A549 (cell line): Measurements from ENCODE around the gene SLC13A2. TPM values are rescaled to one million over a fixed set of nuclear protein-coding genes. Genes with fewer than 3 reads are reported as not detected.

Experiments used
- ATAC-seq, 2 experiments: fragments of 200-7000 bp in 1 of 2; fragments of >200 bp in 1 of 2; cut with Nextera tagmentation in 1 of 2; cut with Tn5 transposase in 1 of 2; 3 replicates each; pipeline versions ENCODE4 v1.8.0 to v1.9.1; 2018 to 2020; ENCODE audit warnings: mild to moderate bottlenecking in 1 of 2, moderate library complexity in 1 of 2
- CTCF ChIA-PET: fragments of 300-600 bp; sonication (Branson Sonifier 250); formaldehyde crosslinking; extraction: SDS; loops from one replicate; lab custom pipeline; 2021; ENCODE audit warnings: antibody characterized with exemption, inconsistent platforms; lab: Yijun Ruan, JAX
- POLR2A ChIA-PET: fragments of 350-600 bp; formaldehyde crosslinking; extraction: SDS; loops from one replicate; lab custom pipeline; 2021; ENCODE audit warnings: antibody characterized with exemption, inconsistent platforms; lab: Yijun Ruan, JAX
- DNase-seq, 2 experiments: peaks; one replicate each; pipeline versions ENCODE4 v3.0.0 to v3.0.0-alpha.2; 2011 to 2016; ENCODE audit warnings: low read depth in 1 of 2, low spot score in 1 of 2
- FAIRE-seq: peaks from 2 replicates; lab custom pipeline; 2011; peaks lifted over from hg19 to GRCh38; lab: Jason Lieb, UNC
- H3K27ac ChIP-seq, 2 experiments: fragments of >200 bp; sonication (Bioruptor Twin); formaldehyde crosslinking; 3 replicates each; pipeline ENCODE4 v1.5.1; 2016 to 2017
- H3K4me1 ChIP-seq: fragments of >200 bp; sonication (Bioruptor Twin); formaldehyde crosslinking; 3 replicates; pipeline ENCODE4 v1.6.1; 2016
- H3K4me2 ChIP-seq: fragments of >200 bp; sonication (Bioruptor Twin); formaldehyde crosslinking; 3 replicates; pipeline ENCODE4 v1.6.1; 2016
- H3K4me3 ChIP-seq: fragments of >200 bp; sonication (Bioruptor Twin); formaldehyde crosslinking; 3 replicates; pipeline ENCODE4 v1.5.1; 2016
- H3K9me3 ChIP-seq: fragments of >200 bp; sonication (Bioruptor Twin); formaldehyde crosslinking; 3 replicates; pipeline ENCODE4 v1.6.1; 2016
- CBX2 ChIP-seq: fragments of 200-600 bp; sonication (generic); IDR thresholded peaks from 2 replicates; pipeline ENCODE4 v1.6.1; 2016; ENCODE audit warnings: low read depth, mild to moderate bottlenecking, borderline replicate concordance
- CBX8 ChIP-seq: fragments of 200-600 bp; sonication (generic); IDR thresholded peaks from 2 replicates; pipeline ENCODE4 v1.6.1; 2016
- CHD2 ChIP-seq: fragments of 150-350 bp; IDR thresholded peaks from 2 replicates; pipeline ENCODE4 v1.6.1; 2014; ENCODE audit warnings: low read length; ENCODE audit not compliant: partially characterized antibody
- ESRRA ChIP-seq: fragments of 150-350 bp; IDR thresholded peaks from 2 replicates; pipeline ENCODE4 v1.6.1; 2014; ENCODE audit warnings: mild to moderate bottlenecking, low read length, borderline replicate concordance
- FOSB ChIP-seq: fragments of 250-450 bp; sonication (Bioruptor Pico); IDR thresholded peaks from 2 replicates; pipeline ENCODE4 v1.5.0; 2020; ENCODE audit warnings: mild to moderate bottlenecking, moderate library complexity
- FOSL2 ChIP-seq, 2 experiments: fragments of 450-650 bp in 1 of 2; fragments of >200 bp in 1 of 2; sonication (Bioruptor Twin) in 1 of 2; formaldehyde crosslinking; IDR thresholded peaks; 2 replicates each; pipeline versions ENCODE4 v1.5.0 to v1.6.1; 2016 to 2020; ENCODE audit warnings: mild to moderate bottlenecking in 1 of 2, moderate library complexity in 1 of 2
- FOXS1 ChIP-seq: fragments of 250-450 bp; sonication (Bioruptor Pico); IDR thresholded peaks from 2 replicates; pipeline ENCODE4 v1.5.0; 2020; ENCODE audit warnings: mild to moderate bottlenecking, moderate library complexity
- HDAC2 ChIP-seq: fragments of 200-600 bp; sonication (generic); IDR thresholded peaks from 2 replicates; pipeline ENCODE4 v1.6.1; 2016
- HOXA7 ChIP-seq: fragments of 250-450 bp; sonication (Bioruptor Pico); IDR thresholded peaks from 2 replicates; pipeline ENCODE4 v1.5.0; 2020; ENCODE audit warnings: mild to moderate bottlenecking, moderate library complexity
- HOXB5 ChIP-seq: fragments of 250-450 bp; sonication (Bioruptor Pico); IDR thresholded peaks from 2 replicates; pipeline ENCODE4 v1.5.0; 2020; ENCODE audit warnings: mild to moderate bottlenecking, moderate library complexity
- JUN ChIP-seq, 2 experiments: fragments of >200 bp; sonication (Bioruptor Twin); formaldehyde crosslinking; IDR thresholded peaks; 2 replicates in 1 of 2; 3 replicates in 1 of 2; pipeline ENCODE4 v1.6.1; 2016 to 2017
- MAFK ChIP-seq: fragments of 450-650 bp; IDR thresholded peaks from 2 replicates; pipeline ENCODE4 v1.6.1; 2014; ENCODE audit not compliant: partially characterized antibody
- MAX ChIP-seq: IDR thresholded peaks from 2 replicates; pipeline ENCODE4 v1.6.1; 2012
- MAZ ChIP-seq: fragments of 150-350 bp; IDR thresholded peaks from 2 replicates; pipeline ENCODE4 v1.6.1; 2014; ENCODE audit warnings: antibody characterized with exemption, low read depth, low read length, borderline replicate concordance
- RARB ChIP-seq: fragments of 250-450 bp; sonication (Bioruptor Pico); IDR thresholded peaks from 2 replicates; pipeline ENCODE4 v1.8.0; 2021; ENCODE audit warnings: mild to moderate bottlenecking, moderate library complexity
- RCOR1 ChIP-seq: fragments of 150-350 bp; IDR thresholded peaks from 2 replicates; pipeline ENCODE4 v1.6.1; 2014; ENCODE audit warnings: antibody characterized with exemption, low read length, low read depth
- RFX5 ChIP-seq: fragments of 450-650 bp; IDR thresholded peaks from 2 replicates; pipeline ENCODE4 v1.7.1; 2014; ENCODE audit warnings: antibody characterized with exemption, mild to moderate bottlenecking, moderate library complexity
- RNF2 ChIP-seq: fragments of 200-600 bp; sonication (generic); IDR thresholded peaks from 2 replicates; pipeline ENCODE4 v1.6.1; 2016; ENCODE audit warnings: low read depth, mild to moderate bottlenecking, antibody characterized with exemption, moderate library complexity, borderline replicate concordance
- SREBF2 ChIP-seq: fragments of 450-650 bp; IDR thresholded peaks from 2 replicates; pipeline ENCODE4 v1.6.1; 2014; ENCODE audit warnings: mild to moderate bottlenecking, moderate library complexity
- TP53 ChIP-seq: fragments of 250-450 bp; sonication (Bioruptor Pico); IDR thresholded peaks from 2 replicates; pipeline ENCODE4 v1.5.0; 2021; ENCODE audit warnings: mild to moderate bottlenecking, moderate library complexity
- ZFP36 ChIP-seq: fragments of 450-650 bp; IDR thresholded peaks from 2 replicates; pipeline ENCODE4 v1.6.1; 2014; ENCODE audit warnings: borderline replicate concordance; ENCODE audit not compliant: partially characterized antibody
- ZSCAN20 ChIP-seq: fragments of 250-450 bp; sonication (Bioruptor Pico); IDR thresholded peaks from 2 replicates; pipeline ENCODE4 v1.8.0; 2022; ENCODE audit warnings: mild to moderate bottlenecking, moderate library complexity
- WGBS: methylation state at CpG from one replicate; pipeline ENCODE4 v1.1.6; 2017; ENCODE audit errors: missing lambda C conversion rate; 5-methylcytosine and 5-hydroxymethylcytosine counted together
- polyA plus RNA-seq, 4 experiments: library from polyadenylated mRNA; depleted of rRNA in 3 of 4; stranded (reverse); fragments of >200 nt; fragmentation: RNase III in 1 of 4; extraction: RNeasy Plus Mini Kit Qiagen cat#74134 plus additional on column Dnase treatment in 1 of 4; gene quantifications; 2 replicates in 3 of 4; 3 replicates in 1 of 4; pipeline ENCODE4 v1.2.3, GENCODE V29; 2011 to 2017

The SLC13A2 gene
- polyA plus RNA-seq, 2 of the 4 experiments (the other 2 are of a cell fraction), result 0.06 TPM; not detected in 1

- TF ChIP-seq FOSB (CRISPR knock-in tag), result no peak
Measured at GRCh38 chr17:28507567-28508203, 34.2 kb downstream of the SLC13A2 start (continued).

- H3K27ac ChIP-seq, result no peak overlapping the region
- CTCF ChIA-PET, result interaction anchor here (0.9 to 13.4 kb wide), 3 partner anchors 13 to 39 kb away, joined by 3 to 153 read pairs (median 3); no protein-coding TSS in a partner anchor
- no peak overlapping the region for H3K4me3 ChIP-seq
- ATAC-seq (no peak), DNase-seq (no peak), FAIRE-seq (no peak)
- TF ChIP-seq ZSCAN20 (CRISPR knock-in tag) (no peak), ESRRA (no peak), FOSB (CRISPR knock-in tag) (no peak), HOXA7 (CRISPR knock-in tag) (no peak), RARB (no peak), CBX8 (no peak), JUN (IDR thresholded peaks at IDR 0.05) (no peak), RCOR1 (no peak), CHD2 (no peak), HDAC2 (no peak), HOXB5 (CRISPR knock-in tag) (no peak), MAZ (no peak), FOXS1 (CRISPR knock-in tag) (no peak), RNF2 (no peak), SREBF2 (no peak)
- POLR2A ChIA-PET, result no interaction called here
- no peaks in the 10 kb centered on the region for H3K4me1 ChIP-seq
- 70% methylated on average over 11 of the region's 11 CpGs for WGBS
- H3K4me2 ChIP-seq, result no peak overlapping the region
- no peaks in the 10 kb centered on the region for H3K9me3 ChIP-seq
Measured at GRCh38 chr17:28508211-28508724, 34.8 kb downstream of the SLC13A2 start.

- Histone ChIP-seq H3K4me3 (no peak overlapping the region), H3K9me3 (no peaks in the 10 kb centered on the region; the same call in 2 of the 3 replicates), H3K4me1 (no peaks in the 10 kb centered on the region), H3K27ac (no peak overlapping the region), H3K4me2 (no peak overlapping the region)
- WGBS, result 45% methylated on average over 7 of the region's 7 CpGs
- ChIA-PET CTCF (interaction anchor here (0.7 to 13.4 kb wide), 3 partner anchors 8 to 14 kb away, joined by 3 to 153 read pairs (median 3); no protein-coding TSS in a partner anchor), POLR2A (no interaction called here)
- TF ChIP-seq MAX, result no peak
- TF ChIP-seq FOSL2 (IDR thresholded peaks at IDR 0.05), result no peak
- TF ChIP-seq FOSL2 (CRISPR knock-in tag; IDR thresholded peaks at IDR 0.05), result no peak
- TF ChIP-seq ESRRA, result no peak
- TF ChIP-seq MAFK, result peak; percentile 56
- TF ChIP-seq RFX5, result no peak
- FAIRE-seq, result no peak
- no peak for DNase-seq
- no peak for ATAC-seq
Measured at GRCh38 chr17:28509789-28510188, 36.3 kb downstream of the SLC13A2 start.

GRCh38 chr17:28511858-28512461 lies 38.5 kb downstream of the SLC13A2 start:
- TF ChIP-seq CBX2 (no peak), TP53 (CRISPR knock-in tag) (no peak), ZFP36 (no peak)
- TF ChIP-seq, all 56 proteins: peak for 0
- no peak for DNase-seq
- no peak for FAIRE-seq
- CTCF ChIA-PET, result interaction anchor here (1.1 to 13.4 kb wide), 6 partner anchors 8 to 35 kb away, joined by 3 to 153 read pairs (median 6); no protein-coding TSS in a partner anchor
- H3K27ac ChIP-seq, result no peak overlapping the region
- peaks cover 7% of the 10 kb centered on the region; the same call in 1 of the 3 replicates for H3K9me3 ChIP-seq
- no peak overlapping the region for H3K4me2 ChIP-seq
- no peak overlapping the region for H3K4me3 ChIP-seq
- POLR2A ChIA-PET, result no interaction called here
- WGBS, result 64% methylated on average over 3 of the region's 3 CpGs
- ATAC-seq, result no peak
- no peaks in the 10 kb centered on the region for H3K4me1 ChIP-seq
